ENCODE results near the gene VPS33A. TPM values are rescaled to one million over a fixed set of nuclear protein-coding genes. Genes with fewer than 3 reads are reported as not detected.
A peak's percentile ranks its signal among the peaks of the same experiment; 100 is the strongest.

The VPS33A gene
- total RNA-seq, 1 donor from 2014 or later: 11.4 TPM

DNA sequence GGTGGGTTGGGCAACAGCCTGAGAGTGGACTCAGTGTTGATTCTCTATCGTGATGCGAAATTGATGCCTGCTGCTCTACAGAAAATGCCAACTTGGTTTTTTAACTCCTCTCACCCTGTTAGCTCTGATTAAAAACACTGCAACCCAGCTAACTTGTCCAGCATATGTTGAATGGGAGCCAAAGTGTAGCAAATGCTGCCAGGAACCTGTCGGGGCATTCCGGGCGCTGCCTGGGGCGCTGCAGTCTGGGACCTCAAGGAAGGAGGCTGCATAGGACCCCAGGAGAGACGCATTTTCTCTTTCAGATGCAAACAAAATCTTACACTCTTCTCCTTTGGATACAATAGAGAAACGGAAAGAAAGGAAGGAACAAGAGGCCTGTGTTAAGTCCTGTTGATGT is 58.9 kb downstream of the VPS33A start:
- peaks cover 20% of the 10 kb centered on the region for H3K4me1 ChIP-seq
- intact Hi-C loops (cut with micrococcal nuclease): no loop called here
- H3K27me3 ChIP-seq (ENCODE audit: low read depth): peaks cover 31% of the 10 kb centered on the region
- H3K4me3 ChIP-seq: no peak overlapping the region
- no peak overlapping the region for H3K27ac ChIP-seq (replicated peaks)
- H3K9me3 ChIP-seq (replicated peaks): no peaks in the 10 kb centered on the region
- DNase-seq: no peak
- TF ChIP-seq, protein P1, sequence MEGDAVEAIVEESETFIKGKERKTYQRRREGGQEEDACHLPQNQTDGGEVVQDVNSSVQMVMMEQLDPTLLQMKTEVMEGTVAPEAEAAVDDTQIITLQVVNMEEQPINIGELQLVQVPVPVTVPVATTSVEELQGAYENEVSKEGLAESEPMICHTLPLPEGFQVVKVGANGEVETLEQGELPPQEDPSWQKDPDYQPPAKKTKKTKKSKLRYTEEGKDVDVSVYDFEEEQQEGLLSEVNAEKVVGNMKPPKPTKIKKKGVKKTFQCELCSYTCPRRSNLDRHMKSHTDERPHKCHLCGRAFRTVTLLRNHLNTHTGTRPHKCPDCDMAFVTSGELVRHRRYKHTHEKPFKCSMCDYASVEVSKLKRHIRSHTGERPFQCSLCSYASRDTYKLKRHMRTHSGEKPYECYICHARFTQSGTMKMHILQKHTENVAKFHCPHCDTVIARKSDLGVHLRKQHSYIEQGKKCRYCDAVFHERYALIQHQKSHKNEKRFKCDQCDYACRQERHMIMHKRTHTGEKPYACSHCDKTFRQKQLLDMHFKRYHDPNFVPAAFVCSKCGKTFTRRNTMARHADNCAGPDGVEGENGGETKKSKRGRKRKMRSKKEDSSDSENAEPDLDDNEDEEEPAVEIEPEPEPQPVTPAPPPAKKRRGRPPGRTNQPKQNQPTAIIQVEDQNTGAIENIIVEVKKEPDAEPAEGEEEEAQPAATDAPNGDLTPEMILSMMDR (IDR thresholded peaks at IDR 0.05; ENCODE audit: borderline replicate concordance): no peak
- peaks cover 60% of the 10 kb centered on the region for H3K36me3 ChIP-seq

DNA sequence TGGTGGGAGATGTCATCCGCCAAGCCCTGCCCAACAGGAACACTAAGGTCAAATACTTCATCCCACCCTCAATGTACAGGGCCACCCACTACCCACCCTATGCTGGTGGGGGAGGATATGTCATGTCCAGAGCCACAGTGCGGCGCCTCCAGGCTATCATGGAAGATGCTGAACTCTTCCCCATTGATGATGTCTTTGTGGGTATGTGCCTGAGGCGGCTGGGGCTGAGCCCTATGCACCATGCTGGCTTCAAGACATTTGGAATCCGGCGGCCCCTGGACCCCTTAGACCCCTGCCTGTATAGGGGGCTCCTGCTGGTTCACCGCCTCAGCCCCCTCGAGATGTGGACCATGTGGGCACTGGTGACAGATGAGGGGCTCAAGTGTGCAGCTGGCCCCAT is 59.3 kb downstream of the VPS33A start:
- peaks cover 56% of the 10 kb centered on the region for H3K36me3 ChIP-seq
- no peak for DNase-seq
- no peak overlapping the region for H3K4me3 ChIP-seq
- peaks cover 20% of the 10 kb centered on the region for H3K4me1 ChIP-seq
- intact Hi-C loops (cut with micrococcal nuclease): no loop called here
- H3K27me3 ChIP-seq (ENCODE audit: low read depth): peaks cover 35% of the 10 kb centered on the region
- no peak overlapping the region for H3K27ac ChIP-seq (replicated peaks)
- TF ChIP-seq, protein P1 (IDR thresholded peaks at IDR 0.05; ENCODE audit: borderline replicate concordance): no peak
- no peaks in the 10 kb centered on the region for H3K9me3 ChIP-seq (replicated peaks)

DNA sequence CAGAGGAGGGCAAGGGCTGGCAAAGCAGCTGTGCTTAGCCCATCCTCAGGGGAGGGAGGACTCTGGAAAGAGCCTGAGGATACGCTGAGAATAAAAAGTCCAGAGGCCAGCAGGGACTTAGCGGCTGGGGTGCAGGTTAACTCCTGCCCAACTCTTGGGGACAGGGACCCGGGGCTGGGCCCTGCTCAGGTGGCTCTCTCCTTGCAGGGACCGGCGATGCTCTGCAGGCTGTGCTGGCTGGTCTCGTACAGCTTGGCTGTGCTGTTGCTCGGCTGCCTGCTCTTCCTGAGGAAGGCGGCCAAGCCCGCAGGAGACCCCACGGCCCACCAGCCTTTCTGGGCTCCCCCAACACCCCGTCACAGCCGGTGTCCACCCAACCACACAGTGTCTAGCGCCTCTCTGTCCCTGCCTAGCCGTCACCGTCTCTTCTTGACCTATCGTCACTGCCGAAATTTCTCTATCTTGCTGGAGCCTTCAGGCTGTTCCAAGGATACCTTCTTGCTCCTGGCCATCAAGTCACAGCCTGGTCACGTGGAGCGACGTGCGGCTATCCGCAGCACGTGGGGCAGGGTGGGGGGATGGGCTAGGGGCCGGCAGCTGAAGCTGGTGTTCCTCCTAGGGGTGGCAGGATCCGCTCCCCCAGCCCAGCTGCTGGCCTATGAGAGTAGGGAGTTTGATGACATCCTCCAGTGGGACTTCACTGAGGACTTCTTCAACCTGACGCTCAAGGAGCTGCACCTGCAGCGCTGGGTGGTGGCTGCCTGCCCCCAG is 60.0 kb downstream of the VPS33A start:
- Histone ChIP-seq H3K9me3 (replicated peaks) (no peaks in the 10 kb centered on the region), H3K27me3 (ENCODE audit: low read depth) (peaks cover 42% of the 10 kb centered on the region), H3K4me3 (no peak overlapping the region), H3K36me3 (peaks cover 49% of the 10 kb centered on the region), H3K27ac (replicated peaks) (no peak overlapping the region), H3K4me1 (peaks cover 20% of the 10 kb centered on the region)
- DNase-seq: no peak
- TF ChIP-seq, protein P1 (IDR thresholded peaks at IDR 0.05; ENCODE audit: borderline replicate concordance): no peak
- intact Hi-C loops (cut with micrococcal nuclease): no loop called here

DNA sequence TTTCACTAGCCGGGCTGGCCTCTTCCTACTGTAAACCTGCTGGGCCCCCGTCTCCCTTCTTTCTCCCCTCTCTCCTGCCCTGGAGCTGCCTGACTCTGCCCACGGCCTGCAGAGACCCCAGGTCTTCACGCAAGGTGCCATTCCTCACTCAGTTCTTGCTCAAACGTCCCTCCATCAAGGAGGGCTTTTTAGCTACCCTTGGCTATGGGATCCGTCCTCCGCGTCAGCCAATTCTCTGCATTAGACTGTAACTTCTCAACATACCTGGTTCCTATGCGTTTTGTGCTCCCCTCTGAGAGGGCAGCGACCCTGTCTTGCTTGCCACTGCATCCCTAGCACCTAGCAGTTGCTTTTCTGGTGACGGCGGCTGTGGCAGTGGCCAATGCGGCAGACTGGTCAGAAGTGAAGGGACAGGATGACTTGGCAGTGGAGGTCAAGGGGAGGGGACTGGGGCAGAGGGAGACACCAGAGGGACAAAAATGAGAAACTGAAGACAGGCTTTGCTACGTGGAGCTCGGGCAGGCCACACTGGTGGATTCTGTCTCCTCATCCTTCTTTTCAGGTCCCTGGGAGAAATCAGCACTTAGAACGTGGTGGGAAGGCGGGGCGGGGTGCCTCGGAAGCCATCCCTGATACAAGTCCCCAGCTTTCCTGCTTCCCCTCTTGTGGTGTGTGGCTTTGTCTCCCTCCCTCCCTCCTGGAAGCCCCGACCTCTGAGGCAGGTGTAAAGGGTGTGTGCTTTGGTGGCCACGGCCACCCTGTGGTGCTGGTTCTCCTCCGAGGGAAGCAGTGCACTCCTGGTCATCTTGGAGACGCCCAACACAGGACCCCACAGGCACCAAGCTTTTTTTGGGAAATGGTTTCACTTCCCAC is 61.0 kb downstream of the VPS33A start:
- TF ChIP-seq, protein P1 (IDR thresholded peaks at IDR 0.05; ENCODE audit: borderline replicate concordance): no peak
- intact Hi-C loops (cut with micrococcal nuclease): no loop called here
- H3K4me3 ChIP-seq: no peak overlapping the region
- no peaks in the 10 kb centered on the region for H3K9me3 ChIP-seq (replicated peaks)
- peaks cover 39% of the 10 kb centered on the region for H3K36me3 ChIP-seq
- H3K4me1 ChIP-seq: peaks cover 20% of the 10 kb centered on the region
- DNase-seq: no peak
- peaks cover 52% of the 10 kb centered on the region for H3K27me3 ChIP-seq (ENCODE audit: low read depth)
- H3K27ac ChIP-seq (replicated peaks): no peak overlapping the region

DNA sequence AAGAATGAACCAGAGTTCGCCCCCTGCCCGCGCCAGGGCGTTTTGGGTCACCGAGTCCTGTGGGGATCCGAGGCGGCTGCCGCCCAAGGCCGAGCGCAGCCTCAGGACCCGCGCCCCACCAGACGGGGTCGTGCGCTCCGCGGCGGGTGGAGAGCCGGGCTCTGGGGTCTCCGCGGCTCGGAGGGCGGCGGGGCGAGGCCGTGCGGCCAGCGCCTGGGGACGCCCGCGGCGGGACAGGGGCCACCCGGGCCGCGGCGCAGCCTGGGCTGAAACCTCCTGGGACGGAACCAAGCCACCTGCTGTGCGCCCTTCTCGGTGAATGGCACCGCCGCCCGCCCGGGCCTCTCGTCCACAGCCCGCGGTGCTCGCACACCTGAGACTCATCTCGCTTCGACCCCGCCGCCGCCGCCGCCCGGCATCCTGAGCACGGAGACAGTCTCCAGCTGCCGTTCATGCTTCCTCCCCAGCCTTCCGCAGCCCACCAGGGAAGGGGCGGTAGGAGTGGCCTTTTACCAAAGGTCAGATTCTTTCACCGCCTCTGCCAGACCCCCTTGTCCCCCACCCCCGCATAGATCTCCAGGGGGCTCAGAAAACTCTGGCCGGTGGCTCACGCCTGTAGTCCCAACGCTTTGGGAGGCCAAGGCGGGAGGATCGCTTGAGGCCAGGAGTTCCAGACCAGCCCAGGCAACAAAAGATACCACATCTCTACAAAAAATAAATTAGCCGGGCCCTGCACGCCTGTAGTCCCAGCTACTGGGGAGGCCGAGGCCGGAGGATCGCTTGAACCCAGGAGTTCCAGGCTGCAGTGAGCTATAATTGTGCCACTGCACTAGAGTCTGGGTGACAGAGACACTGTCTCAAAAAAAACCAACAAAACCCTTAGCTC is 61.9 kb downstream of the VPS33A start:
- TF ChIP-seq, protein P1 (IDR thresholded peaks at IDR 0.05; ENCODE audit: borderline replicate concordance): no peak
- no peak overlapping the region for H3K27ac ChIP-seq (replicated peaks)
- no peak for DNase-seq
- peaks cover 30% of the 10 kb centered on the region for H3K36me3 ChIP-seq
- H3K27me3 ChIP-seq (ENCODE audit: low read depth): peaks cover 61% of the 10 kb centered on the region
- intact Hi-C loops (cut with micrococcal nuclease): no loop called here
- H3K9me3 ChIP-seq (replicated peaks): no peaks in the 10 kb centered on the region
- H3K4me1 ChIP-seq: peaks cover 20% of the 10 kb centered on the region
- H3K4me3 ChIP-seq: peak overlapping the region; percentile 76

Measured in left ventricle myocardium inferior (tissue), 1 donor.